ENCODE results near the gene ZFHX3. TPM values are rescaled to one million over a fixed set of nuclear protein-coding genes. Genes with fewer than 3 reads are reported as not detected.

The ZFHX3 gene
- polyA plus RNA-seq, 1 donor (not counting 4 experiments of a cell fraction or from before 2014, with no cell fraction given): 1.2 TPM

DNA sequence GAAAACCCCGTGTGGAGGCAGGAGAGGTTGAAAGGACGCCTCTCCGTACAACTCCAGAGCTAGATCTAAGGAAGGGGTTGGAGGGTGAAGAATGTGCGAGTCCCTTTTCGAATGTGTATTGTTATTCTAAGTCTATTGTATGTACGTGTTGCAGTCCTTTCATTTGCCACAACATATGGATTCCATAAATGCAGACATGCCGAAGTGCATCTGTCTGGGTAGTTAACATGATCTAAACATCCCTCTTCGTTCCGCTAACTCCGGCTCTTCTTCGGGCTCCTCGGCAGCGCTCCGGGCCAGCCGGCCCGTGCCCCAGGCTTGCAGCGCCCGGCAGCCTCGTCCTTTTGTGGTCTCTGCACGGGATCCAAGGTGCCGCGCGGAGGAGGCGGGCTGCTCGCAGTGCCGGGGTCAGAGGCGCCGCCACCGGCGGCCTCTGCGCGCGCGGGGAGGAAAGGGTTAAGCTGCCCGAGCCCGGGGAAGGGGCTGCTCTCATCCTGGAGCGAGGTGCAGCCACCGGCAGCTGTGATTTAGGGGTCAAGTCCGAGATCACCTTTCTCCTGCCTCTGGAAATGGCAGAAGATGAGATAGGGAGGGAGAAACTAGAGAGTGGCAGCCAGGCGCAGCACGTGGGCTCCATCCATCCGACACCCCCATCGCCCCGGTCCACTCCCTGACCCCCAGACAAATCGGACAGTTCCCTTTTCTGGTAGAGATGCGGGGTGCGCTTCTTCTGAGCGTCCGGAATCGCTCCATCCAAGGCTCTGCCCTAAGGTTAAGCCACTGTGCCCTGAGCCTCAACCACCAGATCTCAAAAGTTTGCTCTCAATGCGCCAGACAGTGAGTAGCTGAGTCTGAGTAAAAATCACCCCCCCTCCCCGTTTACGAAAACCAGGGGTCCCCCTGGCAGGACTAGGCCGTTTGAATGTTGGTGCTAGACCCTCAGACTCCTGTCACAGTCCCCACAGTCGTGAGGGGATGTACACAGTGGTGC is 15.1 kb upstream of the ZFHX3 start:
- H3K4me3 ChIP-seq (ENCODE audit: control insufficient read depth in 2 of 3, extremely low read depth in 1 of 3, insufficient read depth in 2 of 3, low read depth in 1 of 3, low read length in 3 of 3): no peak overlapping the region
- H2AFZ ChIP-seq (ENCODE audit: control insufficient read depth, low read length): no peak overlapping the region
- no peaks in the 10 kb centered on the region for H4K20me1 ChIP-seq (ENCODE audit: control insufficient read depth, extremely low read depth, insufficient read depth, low read length)
- no peaks in the 10 kb centered on the region for H3K36me3 ChIP-seq (ENCODE audit: control insufficient read depth in 2 of 2, extremely low read depth in 1 of 2, insufficient read depth in 2 of 2, low read length in 2 of 2)
- no peaks in the 10 kb centered on the region for H3K79me2 ChIP-seq (ENCODE audit: control insufficient read depth, insufficient read depth, low read length)
- no peaks in the 10 kb centered on the region for H3K9me3 ChIP-seq (ENCODE audit: control insufficient read depth, low read depth, low read length)
- no peak overlapping the region for H3K4me2 ChIP-seq (ENCODE audit: control insufficient read depth, extremely low read depth, insufficient read depth, low read depth, low read length)
- H3K27ac ChIP-seq (ENCODE audit: control insufficient read depth, insufficient read depth, low read length): no peak overlapping the region
- H3K9me1 ChIP-seq (ENCODE audit: control insufficient read depth, extremely low read depth, insufficient read depth, low read length): no peaks in the 10 kb centered on the region
- DNase-seq (ENCODE audit: low read depth, low spot score) (no peak), FAIRE-seq (no peak)
- no peak overlapping the region for H3K9ac ChIP-seq (ENCODE audit: control insufficient read depth, extremely low read depth, insufficient read depth, low read length)
- dilution Hi-C loops (cut with MboI; ENCODE audit: extremely low pct_ligation_motif_present, low sequenced_read_pairs): no loop called here
- H3K4me1 ChIP-seq (ENCODE audit: control insufficient read depth, extremely low read depth, insufficient read depth, low read length): peaks cover 41% of the 10 kb centered on the region
- TF ChIP-seq EZH2 (IDR thresholded peaks at IDR 0.05; ENCODE audit: low read length): no peak
- TF ChIP-seq, protein P1, sequence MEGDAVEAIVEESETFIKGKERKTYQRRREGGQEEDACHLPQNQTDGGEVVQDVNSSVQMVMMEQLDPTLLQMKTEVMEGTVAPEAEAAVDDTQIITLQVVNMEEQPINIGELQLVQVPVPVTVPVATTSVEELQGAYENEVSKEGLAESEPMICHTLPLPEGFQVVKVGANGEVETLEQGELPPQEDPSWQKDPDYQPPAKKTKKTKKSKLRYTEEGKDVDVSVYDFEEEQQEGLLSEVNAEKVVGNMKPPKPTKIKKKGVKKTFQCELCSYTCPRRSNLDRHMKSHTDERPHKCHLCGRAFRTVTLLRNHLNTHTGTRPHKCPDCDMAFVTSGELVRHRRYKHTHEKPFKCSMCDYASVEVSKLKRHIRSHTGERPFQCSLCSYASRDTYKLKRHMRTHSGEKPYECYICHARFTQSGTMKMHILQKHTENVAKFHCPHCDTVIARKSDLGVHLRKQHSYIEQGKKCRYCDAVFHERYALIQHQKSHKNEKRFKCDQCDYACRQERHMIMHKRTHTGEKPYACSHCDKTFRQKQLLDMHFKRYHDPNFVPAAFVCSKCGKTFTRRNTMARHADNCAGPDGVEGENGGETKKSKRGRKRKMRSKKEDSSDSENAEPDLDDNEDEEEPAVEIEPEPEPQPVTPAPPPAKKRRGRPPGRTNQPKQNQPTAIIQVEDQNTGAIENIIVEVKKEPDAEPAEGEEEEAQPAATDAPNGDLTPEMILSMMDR (optimal IDR thresholded peaks at IDR 0.05 in 1 of 3, IDR thresholded peaks at IDR 0.05 in 1 of 3, conservative IDR thresholded peaks at IDR 0.05 in 1 of 3; ENCODE audit: extremely low read depth in 1 of 3, insufficient read depth in 2 of 3, low read length in 3 of 3): no peak
- peaks cover 25% of the 10 kb centered on the region for H3K27me3 ChIP-seq (ENCODE audit: control insufficient read depth, extremely low read depth, insufficient read depth, low read length)

DNA sequence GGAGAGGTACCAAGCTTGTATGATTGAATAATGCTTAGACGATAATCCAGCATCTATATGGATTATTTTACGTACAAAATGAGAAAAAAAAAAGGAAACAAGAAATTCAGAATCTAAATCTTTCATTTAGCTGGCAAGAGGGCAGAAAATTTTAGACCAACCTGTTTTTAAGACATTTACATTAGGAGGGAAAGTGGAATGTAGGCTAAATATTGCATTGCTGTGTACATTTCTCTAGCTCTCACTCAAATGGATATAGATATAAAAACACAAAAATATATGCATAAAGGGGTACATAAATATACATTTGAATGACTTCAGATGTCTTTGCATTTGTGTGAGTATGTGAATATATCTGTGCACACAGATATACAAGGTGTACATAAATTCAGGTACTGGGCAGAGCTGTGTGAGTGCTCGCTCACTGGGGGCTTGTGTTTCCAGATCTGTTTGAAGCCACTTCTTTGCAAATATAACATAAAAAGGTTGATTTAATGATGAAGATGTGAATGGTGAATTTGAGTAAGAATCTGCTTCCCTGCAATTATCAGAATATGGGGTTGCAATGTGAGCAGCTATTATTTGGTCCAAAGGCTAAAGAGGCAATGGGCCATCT is 14.2 kb upstream of the ZFHX3 start:
- no peaks in the 10 kb centered on the region for H3K9me3 ChIP-seq (ENCODE audit: control insufficient read depth, low read depth, low read length)

More for the DNA sequence above, 14.2 kb upstream of the ZFHX3 start:
- DNase-seq (ENCODE audit: low read depth, low spot score) (no peak), FAIRE-seq (no peak)
- H3K4me1 ChIP-seq (ENCODE audit: control insufficient read depth, extremely low read depth, insufficient read depth, low read length): peaks cover 35% of the 10 kb centered on the region
- peaks cover 25% of the 10 kb centered on the region for H3K27me3 ChIP-seq (ENCODE audit: control insufficient read depth, extremely low read depth, insufficient read depth, low read length)
- H2AFZ ChIP-seq (ENCODE audit: control insufficient read depth, low read length): no peak overlapping the region
- peaks cover 4% of the 10 kb centered on the region for H3K79me2 ChIP-seq (ENCODE audit: control insufficient read depth, insufficient read depth, low read length)
- H3K9me1 ChIP-seq (ENCODE audit: control insufficient read depth, extremely low read depth, insufficient read depth, low read length): no peaks in the 10 kb centered on the region
- no peak overlapping the region for H3K4me3 ChIP-seq (ENCODE audit: control insufficient read depth in 2 of 3, extremely low read depth in 1 of 3, insufficient read depth in 2 of 3, low read depth in 1 of 3, low read length in 3 of 3)
- dilution Hi-C loops (cut with MboI; ENCODE audit: extremely low pct_ligation_motif_present, low sequenced_read_pairs): no loop called here
- H3K27ac ChIP-seq (ENCODE audit: control insufficient read depth, insufficient read depth, low read length): no peak overlapping the region
- H3K4me2 ChIP-seq (ENCODE audit: control insufficient read depth, extremely low read depth, insufficient read depth, low read depth, low read length): no peak overlapping the region
- H3K36me3 ChIP-seq (ENCODE audit: control insufficient read depth in 2 of 2, extremely low read depth in 1 of 2, insufficient read depth in 2 of 2, low read length in 2 of 2): no peaks in the 10 kb centered on the region
- H4K20me1 ChIP-seq (ENCODE audit: control insufficient read depth, extremely low read depth, insufficient read depth, low read length): no peaks in the 10 kb centered on the region
- TF ChIP-seq, protein P1 (optimal IDR thresholded peaks at IDR 0.05 in 1 of 3, IDR thresholded peaks at IDR 0.05 in 1 of 3, conservative IDR thresholded peaks at IDR 0.05 in 1 of 3; ENCODE audit: extremely low read depth in 1 of 3, insufficient read depth in 2 of 3, low read length in 3 of 3): no peak
- no peak for TF ChIP-seq EZH2 (IDR thresholded peaks at IDR 0.05; ENCODE audit: low read length)
- H3K9ac ChIP-seq (ENCODE audit: control insufficient read depth, extremely low read depth, insufficient read depth, low read length): no peak overlapping the region
